Activated CD8-positive, alpha-beta memory T cell treated with anti-CD3 and anti-CD28 coated beads, Interleukin-2, amount 50 U/mL, for 4 hours (primary cell): ENCODE measurements around the gene GRAMD2A.

Source experiments
- DNase-seq: peaks from one replicate; pipeline ENCODE4 v3.0.0-alpha.2; 2020

GRAMD2A gene

GRCh38 chr15:72197460-72198355, at the start of gene GRAMD2A:
GRAMD2A (minus strand) TSS chr15:72197787.
- DNase-seq, result peak; percentile 34

GRCh38 chr15:72242775-72243370, 45.3 kb upstream of the GRAMD2A start:
- no peak for DNase-seq

GRCh38 chr15:72239652-72240051, 42.1 kb upstream of the GRAMD2A start:
- DNase-seq, result no peak

- no peak for DNase-seq
Observed at GRCh38 chr15:72238586-72238985, 41.0 kb upstream of the GRAMD2A start.

- DNase-seq, result no peak
Observed at GRCh38 chr15:72237853-72238224, 40.3 kb upstream of the GRAMD2A start.

- DNase-seq, result peak; percentile 60
Observed at GRCh38 chr15:72237029-72237852, 39.7 kb upstream of the GRAMD2A start.

GRCh38 chr15:72236381-72237003, 38.9 kb upstream of the GRAMD2A start:
- DNase-seq, result no peak

- no peak for DNase-seq
Observed at GRCh38 chr15:72235298-72235697, 37.7 kb upstream of the GRAMD2A start.

GRCh38 chr15:72233769-72234168, 36.2 kb upstream of the GRAMD2A start:
- no peak for DNase-seq

- peak; percentile 49 for DNase-seq
Observed at GRCh38 chr15:72231833-72232478, 34.4 kb upstream of the GRAMD2A start.

GRCh38 chr15:72231066-72231832, 33.7 kb upstream of the GRAMD2A start, which contains the start of gene PKM:
PKM (minus strand) TSS chr15:72231190; CDS start chr15:72219097, 12,093 bp downstream.
- peak; percentile 97 for DNase-seq

- DNase-seq, result peak; percentile 77
Observed at GRCh38 chr15:72230197-72231065, 32.8 kb upstream of the GRAMD2A start.

- DNase-seq, result no peak
Observed at GRCh38 chr15:72229947-72230196, 32.3 kb upstream of the GRAMD2A start.

GRCh38 chr15:72229076-72229946, 31.7 kb upstream of the GRAMD2A start:
- peak; percentile 45 for DNase-seq

- no peak for DNase-seq
Observed at GRCh38 chr15:72227720-72228119, 30.1 kb upstream of the GRAMD2A start.

GRCh38 chr15:72227192-72227586, 29.6 kb upstream of the GRAMD2A start:
- DNase-seq, result peak; percentile 44

GRCh38 chr15:72223278-72223677, 25.7 kb upstream of the GRAMD2A start:
- no peak for DNase-seq

- no peak for DNase-seq
Observed at GRCh38 chr15:72222393-72222792, 24.8 kb upstream of the GRAMD2A start.

GRCh38 chr15:72220687-72221086, 23.1 kb upstream of the GRAMD2A start:
- no peak for DNase-seq

- DNase-seq, result no peak
Observed at GRCh38 chr15:72217216-72217615, 19.6 kb upstream of the GRAMD2A start.
